HG03064 (cell line): ENCODE measurements around the gene DNAJC15.

Experiments used
- ATAC-seq: cut with Tn5 transposase; IDR thresholded peaks from one replicate; pipeline ENCODE4 v1.9.1; 2021; ENCODE audit warnings: low read depth; ENCODE audit not compliant: unreplicated experiment

DNAJC15 gene

DNA sequence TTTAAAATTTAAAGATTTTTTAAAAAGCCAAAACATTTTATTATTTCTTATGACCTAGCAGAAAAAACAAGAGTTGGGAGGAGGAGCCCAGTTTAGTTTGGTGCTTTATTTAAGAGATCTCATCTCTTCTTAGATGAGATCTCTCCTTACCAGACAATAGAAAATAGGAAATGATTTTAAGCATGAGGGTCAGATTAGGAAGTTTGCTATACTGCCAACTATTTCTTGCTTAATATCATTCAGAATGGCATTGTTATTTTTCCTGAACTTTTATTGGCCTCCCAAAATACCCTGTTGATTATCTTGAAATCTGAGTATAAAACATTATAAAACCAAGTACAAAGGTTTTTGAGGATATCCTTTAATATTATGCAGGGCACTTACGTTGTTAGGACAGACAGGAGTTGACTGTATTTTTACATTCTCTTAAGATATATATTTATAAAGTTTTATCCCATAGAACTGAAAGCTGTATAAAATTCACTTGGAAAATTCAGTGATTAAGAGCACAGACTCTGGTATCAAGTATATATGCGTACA is 56.1 kb downstream of the DNAJC15 start:
- ATAC-seq, result no peak

DNA sequence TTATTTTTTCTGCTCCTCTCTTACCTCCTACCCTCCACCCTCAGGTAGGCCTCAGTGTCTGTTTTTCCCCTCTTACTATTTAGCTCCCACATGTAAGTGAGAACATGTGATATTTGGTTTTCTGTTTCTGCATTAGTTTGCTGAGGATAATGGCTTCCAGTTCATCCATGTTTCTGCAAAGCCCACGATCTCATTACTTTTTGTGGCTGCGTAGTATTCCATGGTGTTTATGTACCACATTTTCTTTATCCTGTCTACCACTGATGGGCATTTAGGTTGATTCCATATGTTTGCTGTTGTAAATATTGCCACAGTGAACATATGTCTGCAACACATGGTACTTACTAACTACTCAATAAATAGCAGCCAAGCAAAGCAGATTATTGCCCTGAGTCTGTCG is 56.8 kb downstream of the DNAJC15 start:
- ATAC-seq, result no peak

- no peak for ATAC-seq
Measured at GRCh38 chr13:43081866-43082265, 58.5 kb downstream of the DNAJC15 start.

GRCh38 chr13:43083750-43084149 is 60.4 kb downstream of the DNAJC15 start:
- ATAC-seq, result no peak

- no peak for ATAC-seq
Measured at GRCh38 chr13:43085545-43085944, 62.2 kb downstream of the DNAJC15 start.

DNA sequence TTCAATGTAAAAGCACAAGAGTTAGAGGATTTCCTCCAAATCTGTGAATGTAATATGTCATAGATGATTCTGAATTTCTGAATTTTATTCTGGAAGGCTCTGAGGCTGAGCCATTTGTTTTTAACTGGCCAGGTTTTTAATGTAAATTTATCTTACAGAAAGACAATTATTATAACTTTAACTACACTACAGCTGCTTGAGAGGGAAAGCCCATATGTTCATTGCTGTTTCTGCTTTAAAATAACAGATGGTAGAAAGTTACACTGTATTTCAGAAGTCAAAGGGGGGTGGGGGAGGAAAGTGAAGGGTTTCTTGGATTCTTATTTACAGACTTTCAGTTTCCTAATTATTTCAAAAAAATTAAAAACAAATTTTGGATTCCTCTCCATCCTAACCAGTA is 62.8 kb downstream of the DNAJC15 start:
- no peak for ATAC-seq

GRCh38 chr13:43088093-43088511 is 64.7 kb downstream of the DNAJC15 start:
- ATAC-seq, result peak; percentile 68

DNA sequence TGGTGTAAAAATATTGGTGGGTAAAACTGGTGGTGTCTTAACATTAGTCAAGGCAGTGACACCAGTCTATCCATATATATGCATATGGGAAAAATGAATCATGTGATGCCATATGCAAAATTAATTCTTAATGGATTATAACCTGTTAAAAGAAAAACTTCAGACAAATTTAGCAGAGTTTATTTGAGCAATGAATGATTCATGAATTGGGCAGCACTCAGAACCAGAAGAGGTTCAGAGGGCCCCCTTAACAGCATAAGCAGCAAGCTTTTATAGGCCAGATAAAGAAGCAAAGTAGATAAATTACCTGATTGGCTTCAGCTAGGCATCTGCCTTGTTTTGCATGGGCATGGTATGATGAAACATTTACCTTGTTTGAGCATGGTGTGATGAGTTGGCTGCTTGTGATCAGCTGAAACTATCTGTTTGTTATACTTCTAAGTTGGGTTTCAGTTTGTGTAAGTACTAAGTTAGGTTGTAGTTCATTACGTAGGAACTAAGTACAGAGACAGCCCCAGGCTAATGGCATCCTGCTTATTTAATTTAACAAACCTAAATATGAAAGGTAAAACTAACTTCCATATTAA is 66.6 kb downstream of the DNAJC15 start:
- no peak for ATAC-seq

- ATAC-seq, result peak; percentile 86
Measured at GRCh38 chr13:43094901-43095300, 71.5 kb downstream of the DNAJC15 start.

GRCh38 chr13:43095771-43096719 is 72.7 kb downstream of the DNAJC15 start:
- ATAC-seq, result no peak

GRCh38 chr13:43100667-43101066 is 77.3 kb downstream of the DNAJC15 start:
- no peak for ATAC-seq

DNA sequence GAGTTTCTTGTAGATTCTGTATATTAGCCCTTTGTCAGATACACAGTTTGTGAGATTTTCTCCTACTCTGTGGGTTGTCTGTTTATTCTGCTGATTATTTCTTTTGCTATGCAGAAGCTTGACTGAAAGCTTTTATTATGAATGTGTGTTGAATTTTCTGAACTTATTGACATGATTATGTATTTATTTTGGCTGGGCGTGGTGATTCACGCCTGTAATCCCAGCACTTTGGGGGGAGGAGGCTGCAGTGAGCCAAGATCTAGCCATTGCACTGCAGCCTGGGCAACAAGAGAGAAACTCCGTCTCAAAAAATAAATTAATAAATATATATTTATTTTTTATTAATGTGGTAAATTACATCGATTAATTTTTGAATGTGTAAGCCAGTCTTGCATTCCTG is 78.9 kb downstream of the DNAJC15 start:
- ATAC-seq, result no peak

GRCh38 chr13:43107780-43108179 is 84.4 kb downstream of the DNAJC15 start:
- ATAC-seq, result no peak

- ATAC-seq, result no peak
Measured at GRCh38 chr13:43110036-43110435, 86.7 kb downstream of the DNAJC15 start.

DNA sequence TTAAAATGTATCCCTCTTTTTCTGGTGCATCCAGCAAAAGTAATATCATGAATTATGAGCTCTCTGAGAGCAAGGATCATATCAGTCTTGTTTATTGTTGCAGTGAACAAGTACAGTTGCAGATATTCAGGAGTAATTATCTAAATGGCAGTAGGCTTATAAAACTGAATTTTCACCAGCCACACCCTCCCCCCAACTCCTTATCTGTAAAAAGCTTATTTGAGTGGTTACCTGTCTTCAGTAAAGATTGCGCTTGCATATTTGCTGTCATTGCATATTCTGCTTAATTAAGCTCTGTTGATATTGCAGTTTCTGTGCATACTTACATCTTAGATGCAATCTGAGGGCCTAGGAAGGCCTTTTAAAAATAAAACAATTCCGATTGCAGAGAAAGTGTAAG is 87.3 kb downstream of the DNAJC15 start:
- no peak for ATAC-seq

GRCh38 chr13:43111559-43112400 is 88.4 kb downstream of the DNAJC15 start:
- no peak for ATAC-seq

- ATAC-seq, result no peak
Measured at GRCh38 chr13:43113603-43114002, 90.2 kb downstream of the DNAJC15 start.

- ATAC-seq, result no peak
Measured at GRCh38 chr13:43114504-43114903, 91.1 kb downstream of the DNAJC15 start.

DNA sequence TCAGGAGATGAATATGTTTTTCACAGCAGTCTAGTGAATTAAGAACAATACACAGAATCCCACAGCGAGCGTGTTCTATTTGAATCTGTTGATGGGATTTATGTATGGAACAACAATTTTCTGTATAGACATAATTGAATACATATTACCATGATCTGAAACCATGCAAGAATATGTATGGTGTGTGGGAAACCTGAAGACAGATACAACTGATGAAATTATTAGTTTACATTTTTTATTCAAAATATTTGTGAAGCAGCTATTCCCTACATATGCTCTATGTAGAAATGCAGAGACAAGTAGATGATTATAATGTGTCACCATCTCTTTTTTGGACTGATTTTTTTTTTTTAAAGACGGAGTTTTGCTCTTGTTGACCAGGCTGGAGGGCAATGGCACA is 91.8 kb downstream of the DNAJC15 start:
- ATAC-seq, result no peak

- no peak for ATAC-seq
Measured at GRCh38 chr13:43116242-43116641, 92.9 kb downstream of the DNAJC15 start.

- no peak for ATAC-seq
Measured at GRCh38 chr13:43118521-43118920, 95.1 kb downstream of the DNAJC15 start.
